HCT116 (cell line): ENCODE data around the gene C2orf74.

Experiments
- POLR2AphosphoS5 ChIP-seq: IDR thresholded peaks from 2 replicates; pipeline ENCODE4 v1.6.1; 2011; ENCODE audit warnings: mild to moderate bottlenecking, low read depth, low read length, moderate library complexity
- TF ChIP-seq, protein P1 (sequence below), 3 experiments: fragments of 200-600 bp in 1 of 3; sonication (generic) in 1 of 3; IDR thresholded peaks in 2 of 3; conservative IDR thresholded peaks in 1 of 3; 2 replicates each; pipeline ENCODE4 v1.5.1; 2012 to 2017; ENCODE audit warnings: low read depth in 2 of 3, low read length in 2 of 3, antibody characterized with exemption in 1 of 3, borderline replicate concordance in 1 of 3, control low read depth in 1 of 3, mild to moderate bottlenecking in 1 of 3, mixed read lengths in 1 of 3, mixed run types in 1 of 3, moderate library complexity in 1 of 3; ENCODE audit not compliant: insufficient read depth in 1 of 3

DNA sequence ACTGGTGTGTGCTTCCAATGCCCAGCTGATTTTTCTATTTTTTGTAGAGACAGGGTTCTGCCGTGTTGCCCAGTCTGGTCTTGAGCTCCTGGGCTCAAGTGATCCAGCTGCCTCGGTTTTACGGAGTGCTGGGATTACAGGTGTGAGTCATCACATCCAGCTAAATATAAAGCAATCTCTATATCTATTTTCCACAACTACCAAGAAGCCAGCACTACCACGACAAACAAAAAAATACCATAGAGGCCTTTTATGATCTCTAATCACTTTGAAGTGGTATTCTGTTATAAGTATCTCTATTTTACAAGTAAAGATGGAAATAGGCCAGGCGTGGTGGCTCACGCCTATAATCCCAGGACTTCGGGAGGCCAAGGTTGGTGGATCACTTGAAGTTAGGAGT is 34.7 kb downstream of the C2orf74 start:
- no peak for TF ChIP-seq POLR2AphosphoS5
- TF ChIP-seq, protein P1, sequence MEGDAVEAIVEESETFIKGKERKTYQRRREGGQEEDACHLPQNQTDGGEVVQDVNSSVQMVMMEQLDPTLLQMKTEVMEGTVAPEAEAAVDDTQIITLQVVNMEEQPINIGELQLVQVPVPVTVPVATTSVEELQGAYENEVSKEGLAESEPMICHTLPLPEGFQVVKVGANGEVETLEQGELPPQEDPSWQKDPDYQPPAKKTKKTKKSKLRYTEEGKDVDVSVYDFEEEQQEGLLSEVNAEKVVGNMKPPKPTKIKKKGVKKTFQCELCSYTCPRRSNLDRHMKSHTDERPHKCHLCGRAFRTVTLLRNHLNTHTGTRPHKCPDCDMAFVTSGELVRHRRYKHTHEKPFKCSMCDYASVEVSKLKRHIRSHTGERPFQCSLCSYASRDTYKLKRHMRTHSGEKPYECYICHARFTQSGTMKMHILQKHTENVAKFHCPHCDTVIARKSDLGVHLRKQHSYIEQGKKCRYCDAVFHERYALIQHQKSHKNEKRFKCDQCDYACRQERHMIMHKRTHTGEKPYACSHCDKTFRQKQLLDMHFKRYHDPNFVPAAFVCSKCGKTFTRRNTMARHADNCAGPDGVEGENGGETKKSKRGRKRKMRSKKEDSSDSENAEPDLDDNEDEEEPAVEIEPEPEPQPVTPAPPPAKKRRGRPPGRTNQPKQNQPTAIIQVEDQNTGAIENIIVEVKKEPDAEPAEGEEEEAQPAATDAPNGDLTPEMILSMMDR (IDR thresholded peaks at IDR 0.05 in 2 of 3, conservative IDR thresholded peaks at IDR 0.05 in 1 of 3; ENCODE audit: borderline replicate concordance in 1 of 3, insufficient read depth in 1 of 3, low read depth in 2 of 3, low read length in 2 of 3): no peak
